D721Med (cell line): ENCODE measurements around the gene DBN1.

Source experiments
- DNase-seq: peaks from one replicate; pipeline ENCODE4 v3.0.0; 2011; ENCODE audit warnings: low spot score; ENCODE audit not compliant: insufficient read length
- FAIRE-seq: peaks from 2 replicates; lab custom pipeline; 2011; peaks lifted over from hg19 to GRCh38; lab: Jason Lieb, UNC
- TF ChIP-seq, protein P1 (sequence below): IDR thresholded peaks from 2 replicates; pipeline ENCODE4 v1.5.1; 2012; ENCODE audit warnings: mild to moderate bottlenecking, control low read depth; ENCODE audit not compliant: insufficient read depth; ENCODE audit errors: missing control alignments

The DBN1 gene

DNA sequence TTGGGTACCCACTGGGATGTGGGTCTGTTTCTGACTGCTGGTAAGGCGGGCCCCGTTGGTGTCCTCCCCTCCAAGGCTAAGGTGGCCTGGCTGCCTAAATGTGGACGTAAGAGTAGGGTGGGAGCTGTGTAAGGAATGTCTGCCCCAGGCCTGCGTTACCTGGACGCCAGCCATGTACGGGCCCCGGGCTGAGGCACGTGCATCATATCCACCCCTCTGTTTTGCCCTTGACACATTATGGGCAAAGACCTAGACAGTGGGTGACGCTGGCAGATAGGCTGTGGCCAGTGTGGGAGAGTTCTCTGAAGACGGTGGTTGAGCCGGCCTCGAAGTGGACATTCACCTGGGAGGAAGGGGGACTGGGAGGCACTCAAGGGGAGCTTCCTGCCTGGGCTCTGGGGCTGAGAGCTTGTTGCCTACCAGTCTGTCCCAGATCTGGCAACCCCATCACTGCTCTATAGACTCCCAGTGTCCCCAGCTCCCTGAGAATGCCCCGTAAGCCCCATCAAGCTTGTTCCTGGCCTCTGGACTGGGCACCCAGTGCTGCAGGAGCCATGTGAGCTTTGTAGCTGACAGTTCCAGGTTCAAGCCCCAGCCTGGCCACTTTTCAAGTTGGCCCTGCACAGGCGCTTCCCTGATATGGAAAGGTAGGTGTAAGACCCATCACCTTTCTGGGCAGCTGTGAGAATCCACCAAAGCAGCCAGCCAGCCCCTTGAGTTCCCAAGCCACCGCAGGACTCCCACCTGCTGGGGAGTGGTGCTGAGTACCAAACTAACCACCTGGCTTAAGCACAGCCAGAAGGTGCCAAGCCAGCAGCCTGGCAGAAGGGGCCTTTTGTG, 30.1 kb downstream of the DBN1 start:
- FAIRE-seq: no peak
- DNase-seq: no peak
- TF ChIP-seq, protein P1, sequence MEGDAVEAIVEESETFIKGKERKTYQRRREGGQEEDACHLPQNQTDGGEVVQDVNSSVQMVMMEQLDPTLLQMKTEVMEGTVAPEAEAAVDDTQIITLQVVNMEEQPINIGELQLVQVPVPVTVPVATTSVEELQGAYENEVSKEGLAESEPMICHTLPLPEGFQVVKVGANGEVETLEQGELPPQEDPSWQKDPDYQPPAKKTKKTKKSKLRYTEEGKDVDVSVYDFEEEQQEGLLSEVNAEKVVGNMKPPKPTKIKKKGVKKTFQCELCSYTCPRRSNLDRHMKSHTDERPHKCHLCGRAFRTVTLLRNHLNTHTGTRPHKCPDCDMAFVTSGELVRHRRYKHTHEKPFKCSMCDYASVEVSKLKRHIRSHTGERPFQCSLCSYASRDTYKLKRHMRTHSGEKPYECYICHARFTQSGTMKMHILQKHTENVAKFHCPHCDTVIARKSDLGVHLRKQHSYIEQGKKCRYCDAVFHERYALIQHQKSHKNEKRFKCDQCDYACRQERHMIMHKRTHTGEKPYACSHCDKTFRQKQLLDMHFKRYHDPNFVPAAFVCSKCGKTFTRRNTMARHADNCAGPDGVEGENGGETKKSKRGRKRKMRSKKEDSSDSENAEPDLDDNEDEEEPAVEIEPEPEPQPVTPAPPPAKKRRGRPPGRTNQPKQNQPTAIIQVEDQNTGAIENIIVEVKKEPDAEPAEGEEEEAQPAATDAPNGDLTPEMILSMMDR: no peak

DNA sequence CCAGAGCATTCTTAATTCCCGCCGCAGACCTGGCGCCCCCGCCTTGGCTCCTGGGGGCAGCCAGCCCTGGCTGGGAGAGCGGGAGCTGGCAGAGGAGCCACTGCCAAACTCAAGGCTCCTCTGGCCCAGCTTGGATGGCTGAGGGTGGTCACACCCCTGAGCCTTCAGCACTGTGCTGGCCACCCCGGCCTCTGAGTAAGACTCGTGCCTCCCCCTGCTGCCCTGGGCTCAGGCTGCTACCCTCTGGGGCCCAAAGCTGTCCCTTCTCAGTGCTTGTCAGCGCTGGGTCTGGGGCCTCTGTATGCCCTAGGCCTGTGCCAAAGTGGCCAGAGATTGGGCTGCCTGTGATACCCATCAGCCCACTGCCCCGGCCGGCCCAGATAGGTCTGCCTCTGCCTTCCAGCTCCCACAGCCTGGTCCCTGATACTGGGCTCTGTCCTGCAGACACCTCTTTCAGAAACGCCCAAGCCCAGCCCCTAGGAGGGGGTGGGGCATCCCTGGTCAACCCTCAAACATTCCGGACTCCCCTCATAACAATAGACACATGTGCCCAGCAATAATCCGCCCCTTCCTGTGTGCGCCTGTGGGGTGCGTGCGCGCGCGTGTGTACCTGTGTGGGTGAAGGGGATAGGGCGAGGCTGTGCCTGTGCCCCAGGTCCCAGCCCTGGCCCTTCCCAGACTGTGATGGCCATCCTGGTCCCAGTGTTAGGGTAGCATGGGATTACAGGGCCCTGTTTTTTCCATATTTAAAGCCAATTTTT, 31.2 kb downstream of the DBN1 start:
- DNase-seq (no peak), FAIRE-seq (no peak)
- TF ChIP-seq, protein P1: no peak

DNA sequence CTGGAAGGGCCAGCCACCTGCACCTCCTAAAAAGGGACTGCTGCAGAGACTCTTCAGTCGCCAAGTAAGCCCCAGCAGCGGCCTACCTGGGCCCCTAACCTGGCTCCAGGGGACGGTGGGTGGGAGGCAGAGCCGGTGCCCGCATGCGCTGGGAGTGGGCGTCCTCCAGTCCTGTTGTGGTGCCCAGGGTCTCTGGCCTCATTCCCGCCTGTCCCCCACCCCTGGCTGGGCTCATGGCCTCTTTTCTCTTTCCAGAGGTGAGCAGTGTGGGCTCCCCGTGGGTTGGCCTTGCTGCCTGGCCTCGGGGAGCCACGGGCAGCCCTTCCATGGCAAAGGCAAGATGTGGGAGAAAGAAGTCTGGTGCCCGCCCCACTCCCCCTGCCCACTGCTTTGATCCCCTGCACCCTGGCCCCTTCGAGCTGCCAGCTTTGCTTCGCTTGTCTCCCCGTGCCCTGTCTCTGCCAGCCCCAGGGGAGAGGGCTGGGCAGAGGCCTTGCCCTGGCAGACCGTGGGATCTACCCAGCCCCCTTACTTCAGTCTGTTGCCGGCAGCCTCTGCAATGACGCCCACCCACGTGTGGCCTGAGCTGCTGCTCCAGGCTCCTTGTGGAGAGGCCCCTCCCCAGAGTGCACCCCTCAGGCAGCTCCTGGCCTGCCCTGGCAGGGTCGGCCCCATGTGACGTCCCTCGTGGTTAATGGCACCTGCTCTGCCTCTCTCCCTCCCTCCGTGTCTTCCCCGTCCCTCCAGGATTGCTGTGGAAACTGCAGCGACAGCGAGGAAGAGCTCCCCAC, 32.2 kb downstream of the DBN1 start:
- DNase-seq (no peak), FAIRE-seq (no peak)
- TF ChIP-seq, protein P1: no peak

DNA sequence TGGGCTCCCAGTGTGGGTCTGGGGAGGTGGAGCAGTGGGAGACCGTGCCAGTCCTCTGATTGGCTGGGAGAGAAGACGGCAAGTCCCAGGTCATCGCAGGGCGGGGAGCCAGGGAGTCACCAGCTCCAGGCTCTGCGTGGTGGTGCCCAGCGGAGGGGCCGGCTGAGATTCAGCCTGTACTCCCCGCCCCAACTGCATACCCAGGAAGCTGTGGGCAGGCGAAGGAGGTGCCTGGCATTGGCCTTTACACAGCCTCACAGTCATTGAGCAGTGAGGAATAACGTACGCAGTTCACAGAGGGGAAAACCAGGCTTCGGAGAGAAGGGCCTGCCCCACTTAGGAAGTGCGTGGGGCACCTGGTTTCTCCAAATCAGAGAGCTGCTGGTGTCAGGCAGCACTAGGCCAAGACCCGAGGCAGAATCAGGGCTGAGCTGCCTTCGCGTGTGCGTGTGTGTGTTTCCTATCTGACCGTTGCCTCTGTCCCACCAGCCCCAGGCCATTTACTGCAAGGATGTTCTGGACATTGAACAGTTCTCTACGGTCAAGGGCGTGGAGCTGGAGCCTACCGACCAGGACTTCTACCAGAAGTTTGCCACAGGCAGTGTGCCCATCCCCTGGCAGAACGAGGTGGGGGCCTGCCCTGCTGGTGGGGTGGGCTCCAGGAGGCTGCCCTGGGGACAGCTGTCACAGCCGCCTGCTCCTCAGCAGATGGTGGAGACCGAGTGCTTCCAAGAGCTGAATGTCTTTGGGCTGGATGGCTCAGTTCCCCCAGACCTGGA, 33.0 kb downstream of the DBN1 start:
- TF ChIP-seq, protein P1: no peak
- DNase-seq (no peak), FAIRE-seq (no peak)

DNA sequence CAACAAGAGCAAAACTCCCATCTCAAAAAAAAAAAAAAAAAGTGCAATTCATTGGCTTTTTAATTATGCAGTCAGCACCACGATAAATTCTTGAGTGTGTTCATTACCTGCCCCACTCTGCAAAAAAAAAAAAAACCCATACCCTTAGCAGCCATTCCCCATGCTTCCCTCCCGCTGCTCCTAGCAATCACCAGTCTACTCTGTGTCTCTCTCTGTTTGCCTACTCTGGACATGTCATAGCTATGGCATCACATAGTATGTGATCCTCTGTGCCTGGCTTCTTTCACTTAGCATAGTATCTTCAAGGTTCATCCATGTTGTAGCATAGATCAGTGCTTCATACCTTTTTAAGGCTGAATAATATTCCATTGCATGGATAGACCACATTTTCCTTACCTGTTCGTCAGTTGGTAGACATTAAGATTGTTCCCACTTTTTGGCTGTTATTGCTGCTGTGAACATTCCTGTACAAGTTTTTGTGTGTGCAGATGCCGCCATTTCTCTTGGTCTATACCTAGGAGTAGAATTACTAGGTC, 33.8 kb downstream of the DBN1 start:
- DNase-seq (no peak), FAIRE-seq (no peak)
- TF ChIP-seq, protein P1: no peak

DNA sequence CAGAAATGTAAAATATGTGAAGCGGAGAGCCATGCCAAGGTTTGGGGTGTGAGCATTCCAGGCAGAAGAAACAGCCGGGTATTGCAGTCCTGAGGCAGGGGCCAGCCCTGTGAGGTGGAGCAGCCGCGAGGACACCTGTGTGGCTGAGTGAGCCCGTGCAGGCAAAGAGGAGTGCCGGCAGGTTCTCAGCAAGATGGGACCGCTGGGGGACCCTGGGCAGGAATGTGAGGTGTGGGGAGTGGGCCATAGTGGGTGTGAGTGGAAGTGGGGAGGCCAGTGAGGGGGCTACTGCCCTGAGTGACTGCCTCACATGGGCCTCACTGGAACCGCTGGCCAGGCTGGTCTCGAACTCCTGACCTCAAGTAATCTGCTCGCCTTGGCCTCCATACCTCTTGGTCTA, 35.0 kb downstream of the DBN1 start:
- DNase-seq (no peak), FAIRE-seq (no peak)
- TF ChIP-seq, protein P1: no peak
